ENCODE data around the gene DIO3.

- TF ChIP-seq, protein P1, sequence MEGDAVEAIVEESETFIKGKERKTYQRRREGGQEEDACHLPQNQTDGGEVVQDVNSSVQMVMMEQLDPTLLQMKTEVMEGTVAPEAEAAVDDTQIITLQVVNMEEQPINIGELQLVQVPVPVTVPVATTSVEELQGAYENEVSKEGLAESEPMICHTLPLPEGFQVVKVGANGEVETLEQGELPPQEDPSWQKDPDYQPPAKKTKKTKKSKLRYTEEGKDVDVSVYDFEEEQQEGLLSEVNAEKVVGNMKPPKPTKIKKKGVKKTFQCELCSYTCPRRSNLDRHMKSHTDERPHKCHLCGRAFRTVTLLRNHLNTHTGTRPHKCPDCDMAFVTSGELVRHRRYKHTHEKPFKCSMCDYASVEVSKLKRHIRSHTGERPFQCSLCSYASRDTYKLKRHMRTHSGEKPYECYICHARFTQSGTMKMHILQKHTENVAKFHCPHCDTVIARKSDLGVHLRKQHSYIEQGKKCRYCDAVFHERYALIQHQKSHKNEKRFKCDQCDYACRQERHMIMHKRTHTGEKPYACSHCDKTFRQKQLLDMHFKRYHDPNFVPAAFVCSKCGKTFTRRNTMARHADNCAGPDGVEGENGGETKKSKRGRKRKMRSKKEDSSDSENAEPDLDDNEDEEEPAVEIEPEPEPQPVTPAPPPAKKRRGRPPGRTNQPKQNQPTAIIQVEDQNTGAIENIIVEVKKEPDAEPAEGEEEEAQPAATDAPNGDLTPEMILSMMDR (IDR thresholded peaks at IDR 0.05): no peak
- TF ChIP-seq ZFX (IDR thresholded peaks at IDR 0.05; ENCODE audit: borderline replicate concordance): no peak
Observed at GRCh38 chr14:101598571-101599233, 37.4 kb downstream of the DIO3 start.
